ENCODE measurements around the gene ADCY9. TPM values are rescaled to one million over a fixed set of nuclear protein-coding genes. Genes with fewer than 3 reads are reported as not detected.
A peak's percentile ranks its signal among the peaks of the same experiment; 100 is the strongest.

The ADCY9 gene
- total RNA-seq, 8 experiments from 2014 or later, result 4.9 to 17.4 (median 9.4) TPM

GRCh38 chr16:4025428-4025827 is 90.8 kb downstream of the ADCY9 start:
- Histone ChIP-seq H3K27ac (no peak overlapping the region), H3K4me3 (no peak overlapping the region), H3K4me1 (replicated peaks in 1 of 2) (no peaks in the 10 kb centered on the region)
- in situ Hi-C loops (cut with MboI; ENCODE audit: low pct_unique_long_range_greater_than_20kb in 2 of 9, low sequenced_read_pairs in 9 of 9, unreplicated experiment in 9 of 9), result no loop called here
- WGBS, 10 experiments, result 80 to 100% (median 98%) methylated on average over 1 to 7 of the region's 14 CpGs; no CpG with 5 or more reads in 6 of the 10 experiments
- no peak for ATAC-seq (replicated peaks in 6 of 8)

GRCh38 chr16:4021916-4022315 is 94.3 kb downstream of the ADCY9 start:
- H3K4me3 ChIP-seq, result no peak overlapping the region
- in situ Hi-C loops (cut with MboI; ENCODE audit: low pct_unique_long_range_greater_than_20kb in 2 of 9, low sequenced_read_pairs in 9 of 9, unreplicated experiment in 9 of 9), result loop anchor here in 1 of 9 experiments (25.0 kb wide), 1 partner anchor 90 kb away; the partner anchor contains the start of gene ADCY9
- H3K27ac ChIP-seq, result no peak overlapping the region
- no peaks in the 10 kb centered on the region for H3K4me1 ChIP-seq (replicated peaks in 1 of 2)
- WGBS, 10 experiments, result 67 to 100% (median 100%) methylated on average over 1 to 2 of the region's 2 CpGs; no CpG with 5 or more reads in 5 of the 10 experiments
- ATAC-seq (replicated peaks in 6 of 8), result no peak

- WGBS, 10 experiments, result 0 to 100% (median 77%) methylated on average over 1 to 12 of the region's 14 CpGs; no CpG with 5 or more reads in 1 of the 10 experiments
- ATAC-seq (replicated peaks in 6 of 8), result peak in 3 of 8 experiments; percentile 17 to 98 (median 73)
- Histone ChIP-seq H3K4me3 (no peak overlapping the region), H3K27ac (no peak overlapping the region), H3K4me1 (replicated peaks in 1 of 2) (peaks cover 0 to 1% of the 10 kb centered on the region in 2 donors)
- in situ Hi-C loops (cut with MboI; ENCODE audit: low pct_unique_long_range_greater_than_20kb in 2 of 9, low sequenced_read_pairs in 9 of 9, unreplicated experiment in 9 of 9), result loop anchor here in 1 of 9 experiments (25.0 kb wide), 1 partner anchor 91 kb away; the partner anchor contains the start of gene ADCY9
Measured at GRCh38 chr16:4021070-4021779, 95.0 kb downstream of the ADCY9 start.

GRCh38 chr16:4019371-4019791 is 96.9 kb downstream of the ADCY9 start:
- in situ Hi-C loops (cut with MboI; ENCODE audit: low pct_unique_long_range_greater_than_20kb in 2 of 9, low sequenced_read_pairs in 9 of 9, unreplicated experiment in 9 of 9), result loop anchor here in 1 of 9 experiments (25.0 kb wide), 1 partner anchor 93 kb away; the partner anchor contains the start of gene ADCY9
- Histone ChIP-seq H3K4me1 (replicated peaks in 1 of 2) (peaks cover 0 to 8% of the 10 kb centered on the region in 2 donors), H3K4me3 (no peak overlapping the region), H3K27ac (no peak overlapping the region)
- 0 to 100% (median 52%) methylated on average over 1 to 4 of the region's 5 CpGs; no CpG with 5 or more reads in 2 of the 10 experiments for WGBS, 10 experiments
- peak in 2 of 8 experiments; percentile 46 to 75 for ATAC-seq (replicated peaks in 6 of 8)

- Histone ChIP-seq H3K4me1 (replicated peaks in 1 of 2) (peaks cover 0 to 8% of the 10 kb centered on the region in 2 donors), H3K27ac (no peak overlapping the region), H3K4me3 (no peak overlapping the region)
- ATAC-seq (replicated peaks in 6 of 8), result peak in 1 of 8 experiments; percentile 7
- 40 to 100% (median 83%) methylated on average over 1 to 10 of the region's 12 CpGs; no CpG with 5 or more reads in 3 of the 10 experiments for WGBS, 10 experiments
- in situ Hi-C loops (cut with MboI; ENCODE audit: low pct_unique_long_range_greater_than_20kb in 2 of 9, low sequenced_read_pairs in 9 of 9, unreplicated experiment in 9 of 9), result loop anchor here in 1 of 9 experiments (25.0 kb wide), 1 partner anchor 94 kb away; the partner anchor contains the start of gene ADCY9
Measured at GRCh38 chr16:4018391-4018790, 97.9 kb downstream of the ADCY9 start.

GRCh38 chr16:4017807-4018206 is 98.4 kb downstream of the ADCY9 start:
- in situ Hi-C loops (cut with MboI; ENCODE audit: low pct_unique_long_range_greater_than_20kb in 2 of 9, low sequenced_read_pairs in 9 of 9, unreplicated experiment in 9 of 9), result loop anchor here in 1 of 9 experiments (25.0 kb wide), 1 partner anchor 94 kb away; the partner anchor contains the start of gene ADCY9
- H3K27ac ChIP-seq, result no peak overlapping the region
- 64 to 100% (median 92%) methylated on average over 1 to 8 of the region's 14 CpGs; no CpG with 5 or more reads in 2 of the 10 experiments for WGBS, 10 experiments
- ATAC-seq (replicated peaks in 6 of 8), result no peak
- H3K4me3 ChIP-seq, result no peak overlapping the region
- peaks cover 0 to 8% of the 10 kb centered on the region in 2 donors for H3K4me1 ChIP-seq (replicated peaks in 1 of 2)

- no peak for ATAC-seq (replicated peaks in 6 of 8)
- Histone ChIP-seq H3K4me1 (replicated peaks in 1 of 2) (peaks cover 0 to 8% of the 10 kb centered on the region in 2 donors), H3K4me3 (no peak overlapping the region), H3K27ac (no peak overlapping the region)
- 42 to 100% (median 79%) methylated on average over 1 to 4 of the region's 4 CpGs for WGBS, 10 experiments
- in situ Hi-C loops (cut with MboI; ENCODE audit: low pct_unique_long_range_greater_than_20kb in 2 of 9, low sequenced_read_pairs in 9 of 9, unreplicated experiment in 9 of 9), result loop anchor here in 1 of 9 experiments (25.0 kb wide), 1 partner anchor 96 kb away; the partner anchor contains the start of gene ADCY9
Measured at GRCh38 chr16:4016658-4017057, 99.6 kb downstream of the ADCY9 start.

GRCh38 chr16:4016005-4016352 is 100.3 kb downstream of the ADCY9 start:
- Histone ChIP-seq H3K4me1 (replicated peaks in 1 of 2) (peaks cover 0 to 8% of the 10 kb centered on the region in 2 donors), H3K4me3 (no peak overlapping the region), H3K27ac (no peak overlapping the region)
- 28 to 100% (median 66%) methylated on average over 1 to 3 of the region's 3 CpGs; no CpG with 5 or more reads in 1 of the 10 experiments for WGBS, 10 experiments
- peak in 4 of 8 experiments; percentile 24 to 59 (median 48) for ATAC-seq (replicated peaks in 6 of 8)
- in situ Hi-C loops (cut with MboI; ENCODE audit: low pct_unique_long_range_greater_than_20kb in 2 of 9, low sequenced_read_pairs in 9 of 9, unreplicated experiment in 9 of 9), result loop anchor here in 1 of 9 experiments (25.0 kb wide), 1 partner anchor 96 kb away; the partner anchor contains the start of gene ADCY9

GRCh38 chr16:4015275-4016004 is 100.8 kb downstream of the ADCY9 start:
- 79 to 94% (median 87%) methylated on average over 1 to 17 of the region's 20 CpGs; no CpG with 5 or more reads in 2 of the 10 experiments for WGBS, 10 experiments
- Histone ChIP-seq H3K4me1 (replicated peaks in 1 of 2) (peaks cover 0 to 8% of the 10 kb centered on the region in 2 donors), H3K4me3 (no peak overlapping the region), H3K27ac (no peak overlapping the region)
- ATAC-seq (replicated peaks in 6 of 8), result no peak
- in situ Hi-C loops (cut with MboI; ENCODE audit: low pct_unique_long_range_greater_than_20kb in 2 of 9, low sequenced_read_pairs in 9 of 9, unreplicated experiment in 9 of 9), result loop anchor here in 1 of 9 experiments (25.0 kb wide), 1 partner anchor 97 kb away; the partner anchor contains the start of gene ADCY9

- ATAC-seq (replicated peaks in 6 of 8), result no peak
- H3K4me1 ChIP-seq (replicated peaks in 1 of 2), result peaks cover 0 to 8% of the 10 kb centered on the region in 2 donors
- WGBS, 10 experiments, result 73 to 96% (median 90%) methylated on average over 1 to 15 of the region's 15 CpGs
- in situ Hi-C loops (cut with MboI; ENCODE audit: low pct_unique_long_range_greater_than_20kb in 2 of 9, low sequenced_read_pairs in 9 of 9, unreplicated experiment in 9 of 9), result loop anchor here in 1 of 9 experiments (25.0 kb wide), 1 partner anchor 100 kb away; the partner anchor contains the start of gene ADCY9
- no peak overlapping the region for H3K4me3 ChIP-seq
- H3K27ac ChIP-seq, result no peak overlapping the region
Measured at GRCh38 chr16:4011940-4012629, 104.2 kb downstream of the ADCY9 start.

GRCh38 chr16:4011225-4011939 is 104.9 kb downstream of the ADCY9 start:
- H3K27ac ChIP-seq, result no peak overlapping the region
- H3K4me1 ChIP-seq (replicated peaks in 1 of 2), result peaks cover 0 to 8% of the 10 kb centered on the region in 2 donors
- 74 to 100% (median 85%) methylated on average over 1 to 14 of the region's 20 CpGs; no CpG with 5 or more reads in 2 of the 10 experiments for WGBS, 10 experiments
- ATAC-seq (replicated peaks in 6 of 8), result no peak
- in situ Hi-C loops (cut with MboI; ENCODE audit: low pct_unique_long_range_greater_than_20kb in 2 of 9, low sequenced_read_pairs in 9 of 9, unreplicated experiment in 9 of 9), result loop anchor here in 1 of 9 experiments (25.0 kb wide), 1 partner anchor 101 kb away; the partner anchor contains the start of gene ADCY9
- H3K4me3 ChIP-seq, result no peak overlapping the region
